ENCODE measurements around the gene NAA10.

Gene NAA10

GRCh38 chrX:153971450-153972367 is 36.9 kb upstream of the NAA10 start, which contains the start of gene HCFC1 (continued):
- TF ChIP-seq ZNF626 (tag by site-specific recombination; IDR thresholded peaks at IDR 0.05) = no peak
- no peak for TF ChIP-seq ZNF624 (tag by site-specific recombination; IDR thresholded peaks at IDR 0.05)
- TF ChIP-seq ZNF571 (tag by site-specific recombination; IDR thresholded peaks at IDR 0.05) = no peak
- TF ChIP-seq ZNF843 (tag by site-specific recombination; IDR thresholded peaks at IDR 0.05) = 0 out of 2 replicates have a peak, but pooled peaks have one; percentile 14
- no peak for TF ChIP-seq TSHZ1 (tag by site-specific recombination; IDR thresholded peaks at IDR 0.05; ENCODE audit: borderline replicate concordance)
- no peak; the same call in 1 of the 2 replicates for TF ChIP-seq ZSCAN4 (tag by site-specific recombination; IDR thresholded peaks at IDR 0.05)
- TF ChIP-seq HOXD13 (CRISPR knock-in tag; IDR thresholded peaks at IDR 0.05; ENCODE audit: borderline replicate concordance) = peak; percentile 39; the same call in 1 of the 2 replicates
- no peak for TF ChIP-seq WT1 (tag by site-specific recombination; IDR thresholded peaks at IDR 0.05)
- TF ChIP-seq ZNF18 (tag by site-specific recombination; IDR thresholded peaks at IDR 0.05) = no peak; the same call in 1 of the 2 replicates

- peak overlapping the region; percentile 95 for H3K4me3 ChIP-seq (ENCODE audit: low read depth, low read length)
- peak overlapping the region; percentile 99 for H3K27ac ChIP-seq (ENCODE audit: extremely low read depth, low read depth, low read length)
- peaks cover 0 to 24% of the 10 kb centered on the region in 2 experiments; a peak in 1 of 3 replicates for H3K36me3 ChIP-seq (ENCODE audit: control insufficient read depth in 2 of 2, insufficient read depth in 1 of 2, low read length in 2 of 2)
- H3K4me1 ChIP-seq (ENCODE audit: control insufficient read depth, insufficient read depth, low read length) = peaks cover 10% of the 10 kb centered on the region
- ChIA-PET POLR2A (interaction anchor here (0.6 to 4.6 kb wide), 18 partner anchors 9 to 400 kb away, joined by 3 to 67 read pairs (median 5); partner anchors contain the start of genes MECP2 and NAA10), CTCF (interaction anchor here (0.5 to 7.0 kb wide), 6 partner anchors 21 to 48 kb away, joined by 3 to 65 read pairs (median 8); no protein-coding TSS in a partner anchor)
- H3K9me3 ChIP-seq (ENCODE audit: control insufficient read depth, insufficient read depth, low read depth, low read length) = no peaks in the 10 kb centered on the region
- TF ChIP-seq PATZ1 (tag by site-specific recombination; IDR thresholded peaks at IDR 0.05) = peak; percentile 83
- TF ChIP-seq ZSCAN23 (tag by site-specific recombination; IDR thresholded peaks at IDR 0.05) = 0 out of 2 replicates have a peak, but pooled peaks have one; percentile 13
- peak; percentile 67; the same call in 1 of the 2 replicates for TF ChIP-seq ZSCAN30 (tag by site-specific recombination; IDR thresholded peaks at IDR 0.05)
- peak; percentile 52; the same call in 1 of the 2 replicates for TF ChIP-seq PRDM10 (tag by site-specific recombination; IDR thresholded peaks at IDR 0.05)
- no peak for TF ChIP-seq HOXD13 (CRISPR knock-in tag; IDR thresholded peaks at IDR 0.05; ENCODE audit: borderline replicate concordance)
- peak; percentile 93 for TF ChIP-seq ZNF341 (tag by site-specific recombination; IDR thresholded peaks at IDR 0.05; ENCODE audit: low read depth)
- TF ChIP-seq ZFHX2 (tag by site-specific recombination; conservative IDR thresholded peaks at IDR 0.05) = peak; percentile 52
- TF ChIP-seq SP3 (tag by site-specific recombination; IDR thresholded peaks at IDR 0.05) = peak; percentile 93
- TF ChIP-seq ZEB2 (tag by site-specific recombination; IDR thresholded peaks at IDR 0.05) = peak; percentile 66
- peak; percentile 51 for TF ChIP-seq EGR2 (tag by site-specific recombination; IDR thresholded peaks at IDR 0.05; ENCODE audit: low read depth)
- peak; percentile 96 for TF ChIP-seq SP2 (tag by site-specific recombination; IDR thresholded peaks at IDR 0.05)
- no peak for TF ChIP-seq GLIS1 (tag by site-specific recombination; IDR thresholded peaks at IDR 0.05)
- peak; percentile 88 for TF ChIP-seq ZNF76 (tag by site-specific recombination; IDR thresholded peaks at IDR 0.05; ENCODE audit: borderline replicate concordance, low read depth)
- TF ChIP-seq ZNF23 (tag by site-specific recombination; IDR thresholded peaks at IDR 0.05; ENCODE audit: borderline replicate concordance) = no peak
- TF ChIP-seq WT1 (tag by site-specific recombination; IDR thresholded peaks at IDR 0.05) = peak; percentile 8; the same call in 1 of the 2 replicates
Measured at GRCh38 chrX:153971124-153971449, 36.2 kb upstream of the NAA10 start.
